Activated CD4-positive, alpha-beta T cell treated with anti-CD3 and anti-CD28 coated beads for 4 hours (primary cell): ENCODE measurements around the gene HS3ST2.
"Not testable (repeated sequence)": the region's sequence is repeated elsewhere in the genome, so short reads cannot be mapped to it uniquely, and the experiment has no call there.

Experiments used
- DNase-seq, 2 donors: peaks; one replicate each; pipeline ENCODE4 v3.0.0-alpha.2; 2020

Gene HS3ST2

GRCh38 chr16:22938647-22939046 is 124.7 kb downstream of the HS3ST2 start:
- DNase-seq, result no peak

GRCh38 chr16:22939744-22940363 is 125.9 kb downstream of the HS3ST2 start:
- DNase-seq, result not testable (repeated sequence)

- DNase-seq, result no peak
Measured at GRCh38 chr16:22941970-22942501, 128.1 kb downstream of the HS3ST2 start.

- no peak for DNase-seq
Measured at GRCh38 chr16:22942811-22943210, 128.8 kb downstream of the HS3ST2 start.

- no peak for DNase-seq
Measured at GRCh38 chr16:22945361-22945760, 131.4 kb downstream of the HS3ST2 start.

GRCh38 chr16:22946433-22946832 is 132.5 kb downstream of the HS3ST2 start:
- no peak for DNase-seq

- no peak for DNase-seq
Measured at GRCh38 chr16:22948058-22948602, 134.2 kb downstream of the HS3ST2 start.

GRCh38 chr16:22948603-22949368 is 134.8 kb downstream of the HS3ST2 start:
- peak; percentile 9 for DNase-seq

GRCh38 chr16:22955461-22956070 is 141.6 kb downstream of the HS3ST2 start:
- no peak for DNase-seq

GRCh38 chr16:22961206-22961605 is 147.2 kb downstream of the HS3ST2 start:
- DNase-seq, result no peak

GRCh38 chr16:22962905-22963304 is 148.9 kb downstream of the HS3ST2 start:
- no peak for DNase-seq
